HepG2 (cell line): Measurements from ENCODE around the gene SLC11A1. TPM values are rescaled to one million over a fixed set of nuclear protein-coding genes. Genes with fewer than 3 reads are reported as not detected.

Source experiments
- ATAC-seq: fragments of 200-7000 bp; cut with Tn5 transposase; 3 replicates; pipeline ENCODE4 v1.9.1; 2020; ENCODE audit warnings: mild to moderate bottlenecking, moderate library complexity
- BruUV-seq: library from RNA; stranded (reverse); fragments of 400-500 nt; replicated peaks from 2 replicates; lab custom pipeline; 2021; lab: Mats Ljungman, UMichigan
- CTCF ChIA-PET: fragments of 300-600 bp; formaldehyde crosslinking; extraction: SDS; loops from one replicate; lab custom pipeline; 2021; ENCODE audit warnings: low total read pairs, inconsistent platforms, low intra/inter-chr PET ratio; lab: Yijun Ruan, JAX
- POLR2A ChIA-PET: fragments of 350-600 bp; sonication (Branson Sonifier 250); formaldehyde crosslinking; loops from one replicate; lab custom pipeline; 2020; ENCODE audit warnings: antibody characterized with exemption, inconsistent platforms; lab: Yijun Ruan, JAX
- DNase-seq: peaks from one replicate; pipeline ENCODE4 v3.0.0-alpha.2; 2015; ENCODE audit warnings: low spot score
- FAIRE-seq: peaks from 3 replicates; lab custom pipeline; 2011; peaks lifted over from hg19 to GRCh38; lab: Jason Lieb, UNC
- H2AFZ ChIP-seq: one replicate; pipeline ENCODE4 v1.6.1; 2011; ENCODE audit warnings: low read length, inconsistent platforms
- H3K27ac ChIP-seq: fragments of 300-600 bp; 3 replicates; pipeline ENCODE4 v1.8.0; 2011; ENCODE audit warnings: mixed run types, mild to moderate bottlenecking, mixed read lengths, low read length, inconsistent platforms; ENCODE audit not compliant: insufficient read depth; ENCODE audit errors: extremely low read length
- H3K27me3 ChIP-seq, 2 experiments: fragments of 200-600 bp in 1 of 2; 2 replicates in 1 of 2; 3 replicates in 1 of 2; pipeline versions ENCODE4 v1.6.0 to v1.8.0; 2011; ENCODE audit warnings: low read length in 2 of 2, mild to moderate bottlenecking in 2 of 2, moderate library complexity in 2 of 2, inconsistent platforms in 1 of 2; ENCODE audit not compliant: insufficient read depth in 2 of 2, control insufficient read depth in 1 of 2
- H3K36me3 ChIP-seq, 2 experiments: fragments of 200-600 bp in 1 of 2; replicated peaks in 1 of 2; 2 replicates in 1 of 2; 3 replicates in 1 of 2; pipeline versions ENCODE4 v1.5.1 to v1.8.0; 2011; ENCODE audit warnings: low read length in 2 of 2, inconsistent platforms in 1 of 2; ENCODE audit not compliant: insufficient read depth in 2 of 2, control insufficient read depth in 1 of 2
- H3K4me1 ChIP-seq: 2 replicates; pipeline ENCODE4 v1.5.1; 2012; ENCODE audit warnings: low read length, inconsistent platforms; ENCODE audit not compliant: insufficient read depth
- H3K4me2 ChIP-seq: 2 replicates; pipeline ENCODE4 v1.6.0; 2011; ENCODE audit warnings: low read depth, low read length, inconsistent platforms
- H3K4me3 ChIP-seq, 3 experiments: fragments of 200-600 bp in 1 of 3; sonication (generic), shearing (Covaris generic) in 1 of 3; replicated peaks in 1 of 3; 2 replicates each; pipeline ENCODE4 v1.5.1; 2011 to 2016; ENCODE audit warnings: low read length in 3 of 3, inconsistent platforms in 2 of 3, low read depth in 2 of 3, mild to moderate bottlenecking in 2 of 3, control low read depth in 1 of 3, mixed read lengths in 1 of 3; ENCODE audit not compliant: insufficient read depth in 1 of 3
- H3K79me2 ChIP-seq: one replicate; pipeline ENCODE4 v1.6.1; 2011; ENCODE audit warnings: low read length, inconsistent platforms; ENCODE audit not compliant: insufficient read depth
- H3K9ac ChIP-seq: 2 replicates; pipeline ENCODE4 v1.6.0; 2011; ENCODE audit warnings: mild to moderate bottlenecking, low read depth, low read length, inconsistent platforms; ENCODE audit not compliant: insufficient read depth
- H3K9me3 ChIP-seq: 2 replicates; pipeline ENCODE4 v1.5.1; 2012; ENCODE audit warnings: mild to moderate bottlenecking, low read length
- H4K20me1 ChIP-seq: 2 replicates; pipeline ENCODE4 v1.6.0; 2011; ENCODE audit warnings: inconsistent platforms, mild to moderate bottlenecking, low read length, moderate library complexity; ENCODE audit not compliant: insufficient read depth
- ARNT ChIP-seq: fragments of 450-650 bp; IDR thresholded peaks from 2 replicates; pipeline ENCODE4 v1.6.1; 2017
- BHLHE40 ChIP-seq: IDR thresholded peaks from 2 replicates; pipeline ENCODE4 v1.6.1; 2011; ENCODE audit warnings: low read length, improper control_type of control experiment
- BRD4 ChIP-seq: sonication (generic); formaldehyde crosslinking; IDR thresholded peaks from 2 replicates; pipeline ENCODE4 v1.4.0; 2020; ENCODE audit warnings: missing genetic modification reagents
- CREBL2 ChIP-seq: sonication (generic); formaldehyde crosslinking; IDR thresholded peaks from 2 replicates; pipeline ENCODE4 v1.8.1; 2023; ENCODE audit warnings: missing genetic modification reagents, mild to moderate bottlenecking, borderline replicate concordance
- CREM ChIP-seq, 2 experiments: sonication (generic) in 1 of 2; formaldehyde crosslinking in 1 of 2; IDR thresholded peaks; 2 replicates each; pipeline versions ENCODE4 v1.4.0 to v1.6.1; 2016 to 2020; ENCODE audit warnings: antibody characterized with exemption in 1 of 2, mild to moderate bottlenecking in 1 of 2, missing genetic modification reagents in 1 of 2
- GMEB1 ChIP-seq: sonication (generic); formaldehyde crosslinking; IDR thresholded peaks from 2 replicates; pipeline ENCODE4 v1.5.1; 2020; ENCODE audit warnings: missing genetic modification reagents, mild to moderate bottlenecking, borderline replicate concordance
- HBP1 ChIP-seq: IDR thresholded peaks from 2 replicates; pipeline ENCODE4 v1.6.1; 2016; ENCODE audit warnings: low read depth, control low read depth
- NFATC3 ChIP-seq: sonication (generic); formaldehyde crosslinking; IDR thresholded peaks from 2 replicates; pipeline ENCODE4 v1.5.1; 2020; ENCODE audit warnings: mild to moderate bottlenecking, missing genetic modification reagents
- RBM39 ChIP-seq: fragments of 200-400 bp; formaldehyde crosslinking; IDR thresholded peaks from one replicate; pipeline ENCODE4 v1.6.1; 2018; ENCODE audit warnings: antibody characterized with exemption, mild to moderate bottlenecking, low read depth, low read length; ENCODE audit not compliant: poor library complexity, severe bottlenecking
- RFXAP ChIP-seq: sonication (generic); formaldehyde crosslinking; IDR thresholded peaks from 2 replicates; pipeline ENCODE4 v1.4.0; 2020; ENCODE audit warnings: missing genetic modification reagents, borderline replicate concordance
- THYN1 ChIP-seq: sonication (generic); formaldehyde crosslinking; IDR thresholded peaks from 2 replicates; pipeline ENCODE4 v1.8.1; 2023; ENCODE audit warnings: low read depth, mild to moderate bottlenecking, moderate library complexity, missing genetic modification reagents, borderline replicate concordance
- ZBTB10 ChIP-seq: sonication (generic); formaldehyde crosslinking; IDR thresholded peaks from 2 replicates; pipeline ENCODE4 v1.4.0; 2020; ENCODE audit warnings: missing genetic modification reagents, borderline replicate concordance
- ZBTB7A ChIP-seq: sonication (generic); formaldehyde crosslinking; IDR thresholded peaks from 2 replicates; pipeline ENCODE4 v1.8.0; 2022; ENCODE audit warnings: mild to moderate bottlenecking, missing genetic modification reagents
- ZMAT3 ChIP-seq: sonication (generic); formaldehyde crosslinking; conservative IDR thresholded peaks from 2 replicates; pipeline ENCODE4 v1.7.0; 2021; ENCODE audit warnings: missing genetic modification reagents
- ZNF317 ChIP-seq: sonication (generic); formaldehyde crosslinking; IDR thresholded peaks from 2 replicates; pipeline ENCODE4 v1.5.0; 2020; ENCODE audit warnings: mild to moderate bottlenecking, missing genetic modification reagents
- ZNF746 ChIP-seq: sonication (generic); formaldehyde crosslinking; IDR thresholded peaks from 2 replicates; pipeline ENCODE4 v1.8.0; 2022; ENCODE audit warnings: mild to moderate bottlenecking, missing genetic modification reagents
- WGBS: methylation state at CpG from one replicate; pipeline ENCODE4 v1.1.6; 2017; ENCODE audit warnings: low lambda C conversion rate; 5-methylcytosine and 5-hydroxymethylcytosine counted together
- in situ Hi-C: cut with HindIII; loops from 2 replicates; pipeline ENCODE4 v1.10.0; 2017; ENCODE audit warnings: low pct_unique_long_range_greater_than_20kb; ENCODE audit not compliant: extremely low pct_ligation_motif_present
- intact Hi-C: fragments of 100-400 bp; cut with micrococcal nuclease; formaldehyde crosslinking; loops from one replicate; pipeline ENCODE4 v1.10.0; 2022; ENCODE audit not compliant: unreplicated experiment
- polyA plus RNA-seq, 8 experiments: library from polyadenylated mRNA; depleted of rRNA in 3 of 8; stranded (reverse) in 7 of 8; unstranded in 1 of 8; fragments of >200 nt; fragmentation: Illumina TruSeq in 4 of 8; extraction: Trizol in 4 of 8; gene quantifications; 2 replicates each; pipeline versions ENCODE4 v1.2.1 to v1.2.3, GENCODE V29; 2011 to 2016; ENCODE audit warnings: low read depth in 4 of 8, missing spikeins in 1 of 8, mixed read lengths in 1 of 8; ENCODE audit not compliant: insufficient read depth in 1 of 8
- total RNA-seq, 5 experiments: library from RNA; depleted of rRNA; stranded (reverse); fragments of >200 nt; fragmentation: Illumina TruSeq; extraction: Trizol; gene quantifications; 2 replicates each; pipeline ENCODE4 v1.2.3, GENCODE V29; 2016; ENCODE audit warnings: low read depth in 1 of 5

Gene SLC11A1
- total and polyA plus RNA-seq, 2 of the 13 experiments (the other 11 are each of a cell fraction or from before 2014, with no cell fraction given): 0.33 to 2.3 TPM

- Histone ChIP-seq H2AFZ (peak overlapping the region; percentile 67), H3K9ac (peak overlapping the region; percentile 69), H4K20me1 (no peaks in the 10 kb centered on the region), H3K4me2 (peak overlapping the region; percentile 94), H3K79me2 (no peaks in the 10 kb centered on the region), H3K36me3 (no peaks in the 10 kb centered on the region), H3K4me3 (peak overlapping the region; percentile 25 to 78 (median 43)), H3K27ac (peak overlapping the region; percentile 0), H3K27me3 (no peaks in the 10 kb centered on the region; a peak in 1 of 5 replicates), H3K4me1 (peaks cover 75% of the 10 kb centered on the region), H3K9me3 (no peaks in the 10 kb centered on the region)
- DNase-seq: no peak
- intact Hi-C loops (loop anchor here (2.0 kb wide), 1 partner anchor 65 kb away; the partner anchor contains the start of gene TMBIM1), in situ Hi-C loops (loop anchor here (5.0 kb wide), 1 partner anchor 55 kb away; no protein-coding TSS in a partner anchor)
- POLR2A ChIA-PET: interaction anchor here (0.7 to 4.8 kb wide), 17 partner anchors 13 to 87 kb away, joined by 3 to 66 read pairs (median 6); partner anchors contain the start of genes AAMP, CTDSP1 and PNKD
- CTCF ChIA-PET: interaction anchor here (0.8 to 3.7 kb wide), 6 partner anchors 46 to 85 kb away, joined by 3 to 59 read pairs (median 5); partner anchors contain the start of gene TMBIM1
- FAIRE-seq: peak; percentile 21
- WGBS: 13% methylated on average over 17 of the region's 17 CpGs
- ATAC-seq: peak; percentile 46
- BruUV-seq: no TSS peak
- peak; percentile 64; the same call in 1 of the 2 replicates for TF ChIP-seq HBP1 (CRISPR knock-in tag)
- no peak for TF ChIP-seq BRD4 (CRISPR knock-in tag)
- TF ChIP-seq RBM39: no peak
- no peak for TF ChIP-seq BHLHE40
- no peak for TF ChIP-seq ZNF746 (CRISPR knock-in tag)
- no peak for TF ChIP-seq RFXAP (CRISPR knock-in tag)
- TF ChIP-seq THYN1 (CRISPR knock-in tag): no peak
- TF ChIP-seq CREBL2 (CRISPR knock-in tag): no peak
- peak; percentile 64 for TF ChIP-seq CREM (IDR thresholded peaks at IDR 0.05)
- no peak for TF ChIP-seq CREM (CRISPR knock-in tag; IDR thresholded peaks at IDR 0.05)
- no peak for TF ChIP-seq ZBTB7A
- no peak for TF ChIP-seq ZBTB10 (CRISPR knock-in tag)
- no peak for TF ChIP-seq ARNT
- no peak for TF ChIP-seq NFATC3 (CRISPR knock-in tag)
- no peak for TF ChIP-seq ZNF317
- TF ChIP-seq GMEB1 (CRISPR knock-in tag): no peak
- TF ChIP-seq ZMAT3: 0 out of 2 replicates have a peak, but pooled peaks have one; percentile 48
These were observed 24.6 kb upstream of the SLC11A1 start for GRCh38 chr2:218357236-218358177.
